ENCODE results near the gene EPHB1.

DNA sequence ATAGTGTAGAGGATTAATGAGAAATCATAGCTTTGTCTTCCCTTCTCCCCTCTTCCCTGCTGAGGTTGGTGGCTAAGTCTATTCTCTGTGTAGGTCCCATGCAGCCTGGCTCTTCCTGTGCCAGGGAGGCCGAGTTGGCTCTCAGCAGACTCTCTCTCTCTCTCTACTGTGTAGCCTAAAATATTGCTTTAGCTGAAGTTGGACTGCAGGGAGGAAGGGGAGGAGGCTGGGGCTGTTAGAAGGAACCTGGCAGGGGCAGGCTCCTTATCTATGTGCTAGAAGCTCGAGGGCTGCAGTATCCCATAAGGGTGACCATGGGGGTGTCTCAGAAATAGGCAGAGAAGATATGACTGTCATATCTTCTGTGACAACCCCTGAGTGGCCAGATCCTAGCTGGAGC lies 160.8 kb downstream of the EPHB1 start:
- TF ChIP-seq, protein P1, sequence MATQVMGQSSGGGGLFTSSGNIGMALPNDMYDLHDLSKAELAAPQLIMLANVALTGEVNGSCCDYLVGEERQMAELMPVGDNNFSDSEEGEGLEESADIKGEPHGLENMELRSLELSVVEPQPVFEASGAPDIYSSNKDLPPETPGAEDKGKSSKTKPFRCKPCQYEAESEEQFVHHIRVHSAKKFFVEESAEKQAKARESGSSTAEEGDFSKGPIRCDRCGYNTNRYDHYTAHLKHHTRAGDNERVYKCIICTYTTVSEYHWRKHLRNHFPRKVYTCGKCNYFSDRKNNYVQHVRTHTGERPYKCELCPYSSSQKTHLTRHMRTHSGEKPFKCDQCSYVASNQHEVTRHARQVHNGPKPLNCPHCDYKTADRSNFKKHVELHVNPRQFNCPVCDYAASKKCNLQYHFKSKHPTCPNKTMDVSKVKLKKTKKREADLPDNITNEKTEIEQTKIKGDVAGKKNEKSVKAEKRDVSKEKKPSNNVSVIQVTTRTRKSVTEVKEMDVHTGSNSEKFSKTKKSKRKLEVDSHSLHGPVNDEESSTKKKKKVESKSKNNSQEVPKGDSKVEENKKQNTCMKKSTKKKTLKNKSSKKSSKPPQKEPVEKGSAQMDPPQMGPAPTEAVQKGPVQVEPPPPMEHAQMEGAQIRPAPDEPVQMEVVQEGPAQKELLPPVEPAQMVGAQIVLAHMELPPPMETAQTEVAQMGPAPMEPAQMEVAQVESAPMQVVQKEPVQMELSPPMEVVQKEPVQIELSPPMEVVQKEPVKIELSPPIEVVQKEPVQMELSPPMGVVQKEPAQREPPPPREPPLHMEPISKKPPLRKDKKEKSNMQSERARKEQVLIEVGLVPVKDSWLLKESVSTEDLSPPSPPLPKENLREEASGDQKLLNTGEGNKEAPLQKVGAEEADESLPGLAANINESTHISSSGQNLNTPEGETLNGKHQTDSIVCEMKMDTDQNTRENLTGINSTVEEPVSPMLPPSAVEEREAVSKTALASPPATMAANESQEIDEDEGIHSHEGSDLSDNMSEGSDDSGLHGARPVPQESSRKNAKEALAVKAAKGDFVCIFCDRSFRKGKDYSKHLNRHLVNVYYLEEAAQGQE (IDR thresholded peaks at IDR 0.05; ENCODE audit: insufficient read depth in 1 of 2, low read depth in 2 of 2, low read length in 2 of 2): no peak
- TF ChIP-seq POLR2AphosphoS5 (IDR thresholded peaks at IDR 0.05; ENCODE audit: low read depth, low read length) (no peak), TAF1 (IDR thresholded peaks at IDR 0.05; ENCODE audit: borderline replicate concordance, insufficient read depth, low read length) (no peak), SIN3A (IDR thresholded peaks at IDR 0.05; ENCODE audit: borderline replicate concordance, insufficient read depth, low read length) (no peak), FOXP2 (optimal IDR thresholded peaks at IDR 0.05; ENCODE audit: borderline replicate concordance, extremely low read depth, extremely low read length, insufficient read depth) (no peak)

Measured in PFSK-1 (cell line).